ENCODE data around the gene NUCB1. TPM values are rescaled to one million over a fixed set of nuclear protein-coding genes. Genes with fewer than 3 reads are reported as not detected.
A peak's percentile ranks its signal among the peaks of the same experiment; 100 is the strongest.

NUCB1 gene
- total and polyA plus RNA-seq, 9 of the 15 experiments (the other 6 are each of a cell fraction or from before 2014, with no cell fraction given): 3.1 to 153 (median 71.7) TPM

GRCh38 chr19:48963371-48964204 lies 63.5 kb downstream of the NUCB1 start (continued):
- TF ChIP-seq E2F4 (CRISPR knock-in tag; IDR thresholded peaks at IDR 0.05; ENCODE audit: low read depth) (no peak), PHF21A (IDR thresholded peaks at IDR 0.05; ENCODE audit: borderline replicate concordance, low read depth) (peak; percentile 10; the same call in 1 of the 2 replicates), NFIX (CRISPR knock-in tag; IDR thresholded peaks at IDR 0.05; ENCODE audit: low read depth) (no peak; the same call in 1 of the 2 replicates), NRF1 (conservative IDR thresholded peaks at IDR 0.05 in 1 of 2, IDR thresholded peaks at IDR 0.05 in 1 of 2) (peak; percentile 28 to 47; a peak in 3 of 4 replicates), DLX4 (CRISPR knock-in tag; IDR thresholded peaks at IDR 0.05) (no peak), BRD9 (IDR thresholded peaks at IDR 0.05; ENCODE audit: low read depth, partially characterized antibody) (peak; percentile 93), MGA (IDR thresholded peaks at IDR 0.05) (peak; percentile 79; the same call in 1 of the 2 replicates), VEZF1 (CRISPR knock-in tag; IDR thresholded peaks at IDR 0.05) (peak; percentile 94), NR0B1 (IDR thresholded peaks at IDR 0.05; ENCODE audit: partially characterized antibody) (no peak)
